WTC11 (cell line): ENCODE results near the gene TSPO.

ENCODE experiments used
- ESRRA ChIP-seq: sonication (generic); formaldehyde crosslinking; IDR thresholded peaks from 2 replicates; pipeline ENCODE4 v1.8.1; 2022; ENCODE audit warnings: mild to moderate bottlenecking, missing genetic modification reagents, borderline replicate concordance
- GRHL2 ChIP-seq: fragments of 250-450 bp; sonication (Bioruptor Pico); IDR thresholded peaks from 2 replicates; pipeline ENCODE4 v1.8.0; 2022; ENCODE audit warnings: mild to moderate bottlenecking, moderate library complexity; ENCODE audit not compliant: insufficient replicate concordance, severe bottlenecking
- NR3C1 ChIP-seq: sonication (generic); formaldehyde crosslinking; conservative IDR thresholded peaks from 2 replicates; pipeline ENCODE4 v1.8.1; 2023; ENCODE audit warnings: low read depth, mild to moderate bottlenecking, missing genetic modification reagents
- SMAD3 ChIP-seq: sonication (generic); formaldehyde crosslinking; IDR thresholded peaks from 2 replicates; pipeline ENCODE4 v1.8.0; 2022; ENCODE audit warnings: missing genetic modification reagents, mild to moderate bottlenecking, borderline replicate concordance
- TCF7 ChIP-seq: sonication (generic); formaldehyde crosslinking; IDR thresholded peaks from 2 replicates; pipeline ENCODE4 v1.8.0; 2022; ENCODE audit warnings: mild to moderate bottlenecking, low read depth, missing genetic modification reagents, moderate library complexity
- TF ChIP-seq, protein P1 (sequence below): fragments of 200-600 bp; IDR thresholded peaks from 2 replicates; pipeline ENCODE4 v1.8.0; 2022; ENCODE audit warnings: antibody characterized with exemption

DNA sequence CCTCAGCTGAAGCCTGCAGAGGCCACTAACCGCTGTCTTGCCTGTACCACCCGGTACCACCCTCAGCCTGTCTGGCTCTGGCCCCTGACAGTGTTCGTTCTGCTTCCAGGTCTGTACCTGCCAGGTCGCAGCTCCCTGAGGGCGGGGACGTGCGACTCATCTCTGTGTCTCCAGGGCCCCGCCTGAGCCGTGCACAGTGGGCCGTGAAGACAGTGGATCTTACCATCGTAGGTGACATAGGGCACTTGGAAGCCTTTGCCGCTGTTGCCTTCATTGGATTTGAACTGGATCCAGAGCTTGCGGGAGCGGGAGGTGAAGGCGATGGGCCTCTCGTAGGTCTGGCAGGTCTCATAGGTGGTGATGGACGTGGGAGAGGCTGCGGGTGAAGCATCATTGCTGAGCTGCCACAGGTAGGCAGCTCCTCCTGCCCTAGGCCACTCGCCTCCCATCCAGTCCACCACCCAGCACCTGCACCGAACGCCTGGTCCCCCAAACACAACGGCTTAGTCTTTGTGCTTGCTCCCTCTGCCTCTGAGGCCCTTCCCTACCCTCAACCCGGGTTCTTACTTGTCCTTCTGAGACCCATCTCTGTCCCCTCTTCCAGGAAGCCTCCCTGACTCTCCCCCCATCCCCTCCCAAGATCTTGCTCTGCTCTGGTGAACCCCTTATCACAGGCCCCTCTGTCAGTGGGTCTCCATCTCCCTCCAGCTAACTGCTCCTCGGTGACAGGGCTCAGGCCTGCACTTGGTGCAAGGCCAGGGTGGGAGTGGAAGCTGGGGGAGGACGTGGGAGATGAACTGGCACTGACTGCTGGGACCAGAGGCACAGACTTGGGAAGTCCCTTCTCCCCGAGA lies 56.7 kb downstream of the TSPO start:
- no peak for TF ChIP-seq SMAD3 (CRISPR knock-in tag)
- TF ChIP-seq, protein P1, sequence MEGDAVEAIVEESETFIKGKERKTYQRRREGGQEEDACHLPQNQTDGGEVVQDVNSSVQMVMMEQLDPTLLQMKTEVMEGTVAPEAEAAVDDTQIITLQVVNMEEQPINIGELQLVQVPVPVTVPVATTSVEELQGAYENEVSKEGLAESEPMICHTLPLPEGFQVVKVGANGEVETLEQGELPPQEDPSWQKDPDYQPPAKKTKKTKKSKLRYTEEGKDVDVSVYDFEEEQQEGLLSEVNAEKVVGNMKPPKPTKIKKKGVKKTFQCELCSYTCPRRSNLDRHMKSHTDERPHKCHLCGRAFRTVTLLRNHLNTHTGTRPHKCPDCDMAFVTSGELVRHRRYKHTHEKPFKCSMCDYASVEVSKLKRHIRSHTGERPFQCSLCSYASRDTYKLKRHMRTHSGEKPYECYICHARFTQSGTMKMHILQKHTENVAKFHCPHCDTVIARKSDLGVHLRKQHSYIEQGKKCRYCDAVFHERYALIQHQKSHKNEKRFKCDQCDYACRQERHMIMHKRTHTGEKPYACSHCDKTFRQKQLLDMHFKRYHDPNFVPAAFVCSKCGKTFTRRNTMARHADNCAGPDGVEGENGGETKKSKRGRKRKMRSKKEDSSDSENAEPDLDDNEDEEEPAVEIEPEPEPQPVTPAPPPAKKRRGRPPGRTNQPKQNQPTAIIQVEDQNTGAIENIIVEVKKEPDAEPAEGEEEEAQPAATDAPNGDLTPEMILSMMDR, result no peak
- TF ChIP-seq ESRRA, result no peak
- no peak for TF ChIP-seq NR3C1 (CRISPR knock-in tag)
- TF ChIP-seq GRHL2 (CRISPR knock-in tag), result no peak
- TF ChIP-seq TCF7 (CRISPR knock-in tag), result no peak
